Daoy (cell line): ENCODE data around the gene PDS5A. TPM values are rescaled to one million over a fixed set of nuclear protein-coding genes. Genes with fewer than 3 reads are reported as not detected.

Experiments used
- total RNA-seq: library from RNA; depleted of rRNA; stranded (reverse); fragments of >200 nt; shearing (Covaris generic); gene quantifications from 2 replicates; pipeline ENCODE4 v1.2.3, GENCODE V29; 2014; rRNA removed

Gene PDS5A
- total RNA-seq, 1 experiment from 2014 or later = 45.4 TPM

Other genes starting within 250 kb of the PDS5A start
- gene N4BP2, start 78.9 kb upstream of the PDS5A start, total RNA-seq = 4.0 and 5.9 TPM in 2 replicates
- gene RHOH, start 219.1 kb upstream of the PDS5A start, total RNA-seq = not detected in 2 replicates